SK-N-DZ (cell line): ENCODE results near the gene ANO9.
"Not testable (repeated sequence)": the region's sequence is repeated elsewhere in the genome, so short reads cannot be mapped to it uniquely, and the experiment has no call there.

Source experiments
- DNase-seq: peaks from one replicate; pipeline ENCODE4 v3.0.0-alpha.2; 2015; ENCODE audit warnings: low spot score

Gene ANO9

DNA sequence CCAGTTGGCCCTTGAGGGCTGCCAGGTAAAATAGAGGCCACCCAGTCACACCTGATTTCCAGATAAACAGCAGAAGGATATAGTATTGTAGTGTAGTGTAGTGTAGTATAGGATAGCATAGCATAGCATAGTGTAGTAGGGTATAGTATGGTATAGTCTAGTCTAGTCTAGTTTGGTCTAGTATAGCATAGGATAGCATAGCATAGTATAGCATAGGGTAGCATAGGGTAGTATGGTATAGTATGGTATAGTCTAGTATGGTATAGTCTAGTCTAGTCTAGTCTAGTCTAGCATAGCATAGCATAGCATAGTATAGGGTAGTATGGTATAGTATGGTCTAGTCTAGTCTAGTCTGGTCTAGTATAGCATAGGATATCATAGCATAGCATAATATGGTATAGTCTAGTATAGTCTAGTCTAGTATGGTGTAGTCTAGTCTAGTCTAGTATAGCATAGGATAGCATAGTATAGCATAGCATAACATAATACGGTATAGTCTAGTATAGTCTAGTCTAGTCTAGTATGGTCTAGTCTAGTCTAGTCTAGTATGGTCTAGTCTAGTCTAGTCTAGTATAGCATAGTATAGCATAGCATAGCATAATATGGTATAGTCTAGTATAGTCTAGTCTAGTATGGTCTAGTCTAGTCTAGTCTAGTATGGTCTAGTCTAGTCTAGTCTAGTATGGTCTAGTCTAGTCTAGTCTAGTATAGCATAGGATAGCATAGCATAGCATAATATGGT is 6.6 kb downstream of the ANO9 start:
- not testable (repeated sequence) for DNase-seq

DNA sequence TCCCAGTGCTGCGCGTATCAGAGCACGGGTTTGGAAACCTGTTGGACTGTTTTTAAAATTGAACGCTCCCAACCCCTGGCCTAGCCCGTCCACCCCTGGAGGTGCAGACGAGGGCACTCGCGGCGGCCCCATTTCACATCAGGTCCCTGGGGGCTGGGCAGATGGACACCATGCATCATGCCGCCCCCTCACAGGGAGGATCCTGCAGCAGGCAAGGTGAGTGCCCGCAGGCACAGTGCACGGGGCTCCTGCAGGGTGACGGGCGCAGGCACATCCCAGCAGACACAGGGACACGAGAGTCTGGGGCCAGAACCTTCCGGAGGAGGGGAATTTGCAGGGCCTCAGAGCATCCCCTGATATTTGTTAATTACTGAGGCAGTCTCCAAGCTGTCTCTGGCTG is 7.3 kb downstream of the ANO9 start:
- DNase-seq: no peak

DNA sequence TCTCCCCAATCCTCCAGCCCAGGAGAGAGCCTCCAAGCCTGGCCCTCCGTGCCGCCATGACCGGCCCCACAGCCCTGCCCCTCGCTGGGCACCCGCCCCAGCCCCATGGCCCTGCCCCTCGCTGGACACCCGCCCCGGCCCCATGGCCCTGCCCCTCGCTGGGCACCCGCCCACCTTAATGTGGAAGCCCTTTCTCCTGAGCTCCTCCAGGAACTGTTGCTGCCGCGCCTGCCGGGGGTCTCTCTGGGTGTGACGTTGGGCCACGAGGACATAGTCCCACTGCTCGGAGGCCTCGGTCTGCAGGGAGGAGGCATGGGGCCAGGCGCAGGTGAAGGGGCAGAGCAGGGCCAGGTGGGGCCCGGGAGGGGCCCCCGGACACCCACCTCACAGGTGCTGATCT is 8.2 kb downstream of the ANO9 start:
- no peak for DNase-seq

DNA sequence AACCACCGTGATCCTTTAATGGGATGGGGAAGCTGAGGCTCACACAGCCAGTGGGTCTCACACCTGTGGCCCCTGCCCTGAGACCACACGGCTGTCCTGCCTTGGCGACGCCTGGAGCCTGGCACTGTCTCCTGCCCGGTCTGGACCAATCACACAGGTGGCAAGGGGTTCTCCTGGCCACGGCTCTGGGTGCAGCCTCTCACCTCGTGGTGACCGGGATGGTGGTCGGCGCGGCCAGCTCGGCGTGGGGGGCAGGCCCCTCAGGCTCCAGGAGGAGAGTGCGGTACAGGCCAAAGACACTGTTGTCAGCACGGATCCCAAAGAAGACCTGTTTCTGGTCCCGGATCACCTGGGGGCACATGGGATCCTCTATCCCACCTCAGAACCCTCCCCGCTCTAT is 8.7 kb downstream of the ANO9 start:
- no peak for DNase-seq

DNA sequence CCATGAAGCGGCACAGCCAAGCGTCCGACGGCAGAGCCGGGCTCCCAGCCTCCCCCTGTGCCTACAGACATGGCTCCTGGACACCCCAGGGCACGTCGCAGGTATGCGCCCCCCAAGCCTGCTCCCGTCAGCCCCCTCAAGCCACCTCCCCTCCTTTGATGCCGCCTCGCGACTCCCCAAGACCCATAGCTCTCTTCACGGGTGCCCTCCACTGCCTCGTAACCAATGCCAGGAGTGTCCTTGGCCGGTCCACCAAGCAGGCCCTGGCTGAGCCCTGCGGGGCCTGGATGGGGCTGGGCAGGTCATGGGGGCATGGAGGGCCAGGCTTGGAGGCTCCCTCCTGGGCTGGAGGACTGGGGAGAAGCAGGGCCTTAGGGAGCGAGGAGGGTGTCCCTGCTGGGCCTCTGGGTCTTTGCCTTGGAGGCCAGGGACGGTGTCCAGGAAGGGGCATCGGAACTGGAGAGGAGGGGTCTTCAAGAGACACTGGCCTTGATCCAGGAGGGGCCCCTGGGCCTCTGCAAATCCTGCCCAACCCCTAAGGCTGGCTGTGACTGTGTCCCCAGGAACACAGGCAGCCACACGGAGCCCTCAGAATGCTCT is 9.2 kb downstream of the ANO9 start:
- no peak for DNase-seq

DNA sequence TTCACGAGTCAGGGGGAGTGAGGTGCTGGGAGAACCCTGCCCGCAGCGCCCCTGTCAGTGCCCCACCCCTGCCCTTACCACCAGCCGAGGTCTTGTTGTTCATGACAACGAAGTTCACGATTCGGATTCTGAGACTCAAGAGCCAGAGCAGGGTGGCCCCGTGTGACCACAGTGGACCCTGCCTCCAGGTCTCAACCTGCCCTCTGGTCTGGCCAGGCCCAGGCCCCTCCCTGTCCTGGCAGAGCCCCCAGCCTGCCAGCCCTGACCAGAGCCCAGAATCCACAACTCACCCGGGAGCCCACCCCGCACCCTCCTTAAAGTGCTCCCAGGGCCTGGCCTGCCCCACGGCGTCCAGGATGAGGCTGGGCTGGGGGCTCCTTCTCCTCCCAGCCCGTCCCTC is 9.9 kb downstream of the ANO9 start:
- DNase-seq: no peak

DNA sequence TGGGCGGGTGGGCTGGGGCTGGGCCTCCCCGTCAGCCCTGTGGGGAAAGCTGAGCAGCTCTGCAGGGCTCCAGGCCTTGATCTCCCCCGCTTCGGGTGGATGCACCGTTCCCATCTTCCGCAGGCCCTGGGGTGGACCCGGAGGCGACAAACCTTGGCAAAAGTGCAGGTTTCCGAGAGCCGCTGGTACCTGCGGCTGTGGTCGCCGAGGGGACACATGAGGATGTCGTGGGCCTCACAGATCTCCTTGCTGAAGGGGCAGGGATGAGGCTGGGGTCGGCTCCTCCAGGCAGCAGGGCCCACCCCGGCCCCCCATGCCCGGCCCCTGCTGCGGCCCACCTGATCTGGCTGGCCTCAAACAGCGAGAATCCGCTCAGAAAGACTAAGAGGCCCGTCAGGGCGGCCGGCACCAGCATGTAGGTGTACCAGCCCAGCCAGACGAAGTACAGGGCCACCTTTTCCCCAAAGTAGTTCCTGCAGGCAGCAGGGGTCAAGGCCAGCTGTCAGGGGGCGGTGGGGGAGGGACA is 11.8 kb downstream of the ANO9 start:
- DNase-seq: no peak

DNA sequence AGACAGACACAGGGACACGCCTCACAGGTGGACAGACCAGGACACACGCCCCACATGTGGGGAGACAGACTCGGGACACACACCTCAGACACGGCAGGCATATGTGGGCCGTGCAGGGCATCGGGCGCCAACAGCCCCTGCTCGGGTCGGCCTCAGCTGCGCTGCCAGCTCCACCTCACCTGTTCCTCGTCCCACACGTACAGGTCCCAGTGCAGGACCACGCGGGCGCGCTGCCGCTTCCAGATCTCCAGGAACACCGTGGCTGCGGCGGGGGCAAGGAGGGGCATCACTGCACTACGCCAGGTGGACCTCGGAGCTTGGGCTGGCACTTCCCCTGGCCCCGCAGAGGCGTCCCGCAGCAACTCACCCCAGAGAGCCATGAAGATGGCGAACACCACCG is 12.4 kb downstream of the ANO9 start:
- DNase-seq: no peak

DNA sequence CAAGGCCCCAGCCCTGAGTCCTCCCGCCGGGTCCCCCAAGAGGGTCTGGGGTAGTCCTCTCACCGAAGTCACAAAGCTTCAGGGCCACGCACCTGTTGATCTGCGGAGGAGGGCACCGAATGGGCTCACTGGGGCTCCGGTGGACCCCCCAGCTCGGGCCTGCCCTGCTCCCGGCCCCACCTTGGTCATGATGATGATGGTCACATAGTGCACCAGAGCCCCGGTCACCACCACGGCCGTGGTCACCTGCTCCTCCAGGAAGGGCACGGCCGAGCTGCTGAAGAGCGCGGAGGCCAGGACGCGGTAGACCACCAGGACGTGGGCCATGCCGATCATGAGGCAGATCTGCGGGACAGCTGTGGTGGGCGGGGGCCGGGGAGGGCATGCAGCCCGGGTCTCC is 13.5 kb downstream of the ANO9 start:
- DNase-seq: no peak

DNA sequence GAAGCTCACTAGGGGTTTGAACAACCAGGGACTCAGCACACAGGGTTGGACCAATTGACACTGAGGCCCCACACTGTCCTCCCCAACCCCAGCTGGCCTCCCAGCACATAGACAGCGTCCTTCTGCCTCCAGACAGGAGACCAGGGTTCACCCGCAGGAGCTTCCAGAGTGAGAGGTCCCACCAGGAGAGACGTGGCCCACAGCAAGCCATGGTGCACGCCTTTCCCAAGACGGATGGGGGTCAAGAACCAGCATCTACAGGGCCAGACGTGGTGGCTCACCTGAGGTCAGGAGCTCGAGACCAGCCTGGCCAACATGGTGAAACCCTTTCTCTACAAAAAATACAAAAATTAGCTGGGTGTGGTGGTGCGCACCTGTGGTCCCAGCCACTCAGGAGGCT is 15.0 kb downstream of the ANO9 start:
- no peak for DNase-seq

DNA sequence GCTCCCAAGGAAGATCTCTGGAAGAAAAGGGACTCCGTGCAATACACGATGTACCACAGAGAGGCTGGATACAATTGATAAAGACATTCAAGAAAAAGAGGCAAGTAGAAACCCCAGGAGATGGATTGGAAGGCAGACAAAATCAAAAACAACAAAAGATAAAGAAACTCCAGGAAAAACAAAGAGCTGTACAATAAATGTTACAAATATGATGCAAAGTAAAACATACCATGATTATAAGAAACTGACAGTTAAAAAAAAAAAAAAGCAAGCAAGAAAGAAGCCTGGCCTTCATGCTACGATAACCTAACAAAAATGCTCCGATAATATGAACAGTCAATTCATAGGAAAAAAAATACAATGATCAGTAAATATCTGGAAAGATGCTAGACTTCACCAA is 16.5 kb downstream of the ANO9 start:
- DNase-seq: no peak

DNA sequence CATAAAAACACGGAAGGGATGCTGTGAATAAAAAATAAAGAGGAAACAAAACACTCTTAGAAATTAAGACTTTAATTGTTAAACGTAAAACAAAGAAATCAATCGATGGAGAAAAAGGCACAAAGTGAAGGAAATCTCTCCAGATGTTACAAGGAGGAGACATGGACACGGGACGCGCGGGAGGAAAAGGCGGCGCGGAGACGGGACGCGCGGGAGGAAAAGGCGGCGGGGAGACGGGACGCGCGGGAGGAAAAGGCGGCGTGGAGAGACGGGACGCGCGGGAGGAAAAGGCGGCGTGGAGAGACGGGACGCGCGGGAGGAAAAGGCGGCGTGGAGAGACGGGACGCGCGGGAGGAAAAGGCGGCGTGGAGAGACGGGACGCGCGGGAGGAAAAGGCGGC is 17.0 kb downstream of the ANO9 start:
- DNase-seq: not testable (repeated sequence)

DNA sequence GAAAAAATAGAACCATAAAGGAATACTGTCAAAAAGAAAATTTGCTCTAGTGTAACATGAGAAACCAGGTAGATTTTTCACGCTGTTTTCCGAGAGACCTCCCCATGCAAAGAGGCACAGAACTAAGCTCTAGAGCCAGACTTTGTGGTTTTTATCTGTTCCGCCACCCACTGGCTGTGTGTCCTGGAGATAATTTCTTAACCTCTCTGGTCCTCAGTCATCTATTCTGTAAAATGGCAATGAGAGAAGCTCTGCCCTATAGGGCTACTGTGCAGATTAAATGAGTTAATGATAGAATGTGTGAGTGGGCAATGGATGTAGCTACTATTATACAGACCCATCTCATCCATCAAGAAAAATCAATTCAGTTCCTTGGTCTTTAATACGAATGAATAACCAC is 17.6 kb downstream of the ANO9 start:
- DNase-seq: no peak

DNA sequence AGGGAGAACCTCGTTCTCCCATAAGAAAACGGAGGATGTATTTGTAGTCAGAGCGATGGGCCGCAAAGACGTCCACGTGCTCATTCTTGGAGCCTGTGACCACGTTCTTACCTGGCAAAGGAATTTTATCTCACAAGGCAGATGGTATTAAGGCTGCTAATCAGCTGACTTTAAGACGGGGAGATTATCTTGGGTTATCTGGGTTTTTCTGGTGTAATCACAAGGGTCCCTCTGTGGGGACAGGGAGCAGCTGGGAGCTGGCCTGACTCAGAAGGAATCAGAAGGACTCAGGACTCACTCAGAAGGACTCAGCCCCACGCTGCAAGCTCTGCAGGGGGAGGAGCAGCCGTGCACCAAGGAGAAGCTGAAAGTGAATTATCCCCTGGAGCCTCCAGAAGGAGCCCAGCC is 19.6 kb downstream of the ANO9 start:
- DNase-seq: no peak

DNA sequence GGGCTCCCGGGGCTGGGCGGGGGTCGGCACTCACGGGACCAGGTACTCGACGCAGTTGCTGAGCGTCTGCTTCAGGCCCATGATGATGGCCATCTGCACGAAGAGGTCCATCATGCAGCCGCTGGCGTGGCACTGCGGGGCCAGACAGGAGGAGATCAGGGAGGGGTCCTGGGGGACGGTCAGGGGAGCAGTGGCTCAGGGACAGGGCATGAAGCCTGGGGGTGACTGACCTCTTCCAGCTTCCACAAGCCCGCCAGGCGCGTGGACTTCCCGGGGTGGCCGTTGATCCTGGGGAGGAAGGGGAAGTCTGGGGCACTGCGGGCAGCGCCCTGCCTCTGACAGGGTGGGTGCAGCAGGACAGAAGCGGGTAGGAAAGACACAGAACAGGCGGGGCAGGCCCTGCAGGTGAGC is 20.9 kb downstream of the ANO9 start:
- no peak for DNase-seq

DNA sequence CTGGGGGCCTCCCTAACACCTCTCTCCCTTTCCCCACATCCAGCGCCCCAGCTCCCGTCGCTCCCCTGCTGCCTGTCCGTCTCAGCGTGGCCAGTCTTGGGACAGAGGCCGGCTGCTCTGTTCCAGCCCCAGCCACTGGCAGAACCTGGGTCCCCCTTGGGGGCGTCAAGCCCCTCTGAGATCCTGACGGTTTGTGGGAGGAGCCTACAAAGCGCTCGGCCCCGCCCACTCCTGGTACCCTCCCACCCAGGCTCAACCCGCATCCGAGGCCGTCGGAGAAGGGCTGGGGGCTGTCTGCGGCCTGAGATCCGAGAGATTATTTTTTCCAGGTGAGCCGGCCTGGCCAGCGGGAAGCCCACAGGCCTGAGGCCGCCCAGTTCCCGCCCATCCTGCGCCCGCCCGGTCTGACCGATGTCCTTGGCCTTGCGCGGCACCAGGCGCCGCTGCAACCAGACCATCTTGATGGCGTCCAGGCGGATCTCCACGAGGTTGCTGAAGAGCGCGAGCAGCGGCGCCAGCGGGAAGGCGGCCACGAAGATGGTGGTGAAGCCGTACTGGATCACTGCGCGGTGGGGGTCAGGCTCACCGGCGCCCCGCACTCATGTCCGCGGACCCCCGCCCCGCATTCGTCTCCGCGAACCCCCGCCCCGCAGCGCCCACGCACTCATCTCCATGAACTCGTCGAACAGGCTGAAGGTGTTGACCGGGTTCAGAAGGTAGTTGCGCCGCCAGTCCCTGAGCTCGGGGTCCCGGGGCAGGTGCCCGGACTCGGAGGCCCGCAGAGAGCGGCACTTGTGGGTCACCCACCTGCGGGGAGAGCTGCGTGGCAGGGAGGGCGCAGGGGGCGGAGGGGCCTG is 21.5 kb downstream of the ANO9 start:
- no peak for DNase-seq

DNA sequence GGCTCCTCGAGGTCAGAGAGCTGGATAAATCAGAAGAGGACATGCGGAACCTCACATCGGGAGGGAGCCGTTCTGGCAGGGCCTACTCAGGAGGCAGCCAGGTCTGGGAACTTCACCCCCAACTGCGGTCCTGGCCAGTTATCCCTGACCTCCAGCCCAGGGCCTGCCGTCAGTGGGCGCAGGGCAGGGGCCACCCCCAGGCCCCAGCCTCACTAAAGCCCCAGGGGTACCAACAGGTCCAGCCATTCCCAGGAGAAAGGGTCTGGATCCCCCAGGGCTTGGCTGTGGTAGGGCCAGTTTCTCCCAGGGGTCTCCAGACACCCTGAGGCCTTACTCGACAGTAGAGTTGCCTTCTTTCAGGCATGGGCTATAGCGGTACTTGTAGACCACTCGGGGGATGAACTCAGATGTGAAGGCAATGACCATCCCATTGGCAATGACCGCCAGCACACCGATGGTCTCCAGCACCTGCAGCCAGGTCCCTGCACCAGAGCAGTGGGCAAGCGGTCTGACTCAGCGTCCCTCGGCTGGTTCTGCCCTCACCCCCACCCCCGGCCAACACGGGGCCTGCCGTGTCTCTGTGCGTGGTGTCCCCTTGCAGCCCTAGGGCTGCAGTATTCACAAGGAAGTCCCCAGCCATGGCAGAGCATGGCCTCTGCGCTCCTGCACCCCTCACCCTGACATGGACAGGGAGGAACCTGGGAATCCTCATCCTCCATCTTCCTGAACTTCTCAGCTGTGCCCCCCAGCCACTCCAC is 22.4 kb downstream of the ANO9 start:
- no peak for DNase-seq

DNA sequence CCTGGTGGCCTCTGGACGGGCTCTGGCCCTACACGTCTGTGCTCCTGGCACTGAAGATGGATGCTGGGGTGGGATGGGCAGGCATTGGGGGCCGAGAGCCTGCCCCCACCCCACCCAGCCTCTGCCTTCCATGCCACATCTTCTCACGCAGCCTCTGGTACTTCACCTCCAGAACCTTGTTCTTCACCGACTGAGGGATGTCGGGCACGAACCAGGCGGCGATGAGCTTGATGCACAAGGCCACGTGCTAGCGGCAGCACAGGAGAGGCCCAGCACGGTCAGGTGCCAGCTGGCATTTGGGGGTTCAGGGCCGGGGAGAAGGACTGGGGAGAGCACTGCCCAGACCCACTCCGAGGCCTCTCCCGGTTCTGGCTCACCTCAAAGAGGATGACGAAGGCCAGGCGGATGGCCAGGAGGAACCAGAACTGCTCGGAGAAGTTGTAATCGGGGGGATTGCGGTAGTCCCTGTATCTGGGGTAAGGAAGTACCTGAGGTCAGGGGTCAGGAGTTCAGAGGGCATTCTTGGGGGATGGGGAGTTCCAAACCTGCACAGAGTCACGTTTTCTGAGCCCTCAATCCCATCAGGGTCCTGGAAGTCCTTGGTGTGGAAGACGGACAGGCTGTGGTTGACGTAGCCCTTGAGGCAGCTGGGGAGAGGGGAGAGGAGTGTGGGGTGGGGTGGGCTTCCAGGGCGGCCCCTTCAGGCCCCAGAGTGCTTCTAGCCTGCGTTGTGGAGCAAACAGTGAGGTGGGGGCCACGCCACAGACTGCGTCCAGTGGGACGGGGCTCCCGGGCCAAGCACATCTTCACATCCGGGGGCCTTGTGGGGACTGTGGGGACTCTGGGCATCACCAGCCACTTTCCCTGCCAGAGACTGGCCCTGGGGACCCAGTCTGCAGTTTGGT is 23.2 kb downstream of the ANO9 start:
- DNase-seq: no peak

DNA sequence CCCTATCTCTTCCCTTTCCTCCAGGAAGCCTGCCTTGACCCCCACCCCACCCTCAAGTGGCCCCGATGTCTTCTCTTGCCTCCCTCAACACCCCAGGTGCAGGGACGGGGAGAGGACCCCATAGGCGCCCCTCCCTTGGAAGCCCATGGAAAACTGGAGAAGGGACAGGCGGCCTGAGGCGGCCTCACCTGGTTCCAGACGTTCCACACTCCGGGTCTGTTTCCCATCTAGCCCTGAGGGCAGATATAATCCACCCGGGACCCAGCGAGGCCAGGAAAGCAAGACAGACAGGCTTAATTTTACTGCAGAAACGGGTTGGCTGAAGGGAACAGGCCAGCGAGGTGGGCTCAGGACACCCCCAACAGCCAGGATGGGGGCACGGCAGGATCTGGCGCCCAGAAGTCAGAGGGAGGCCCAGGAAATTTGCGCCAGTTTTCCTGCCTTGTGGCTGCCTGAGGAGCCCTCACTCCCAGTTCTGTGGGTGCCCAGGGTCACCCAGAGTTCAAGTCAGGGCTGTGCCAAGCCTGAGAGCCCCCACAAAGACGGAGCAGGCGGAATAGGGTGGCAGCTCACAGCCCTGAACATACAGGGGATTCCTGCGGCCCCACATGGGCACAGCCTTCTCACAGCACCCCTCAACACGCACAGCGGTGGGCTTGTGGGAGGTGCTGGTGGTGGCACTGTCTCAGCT is 24.0 kb downstream of the ANO9 start:
- DNase-seq: no peak
